Uterus (tissue), 4 donors: ENCODE measurements around the gene RGL1. TPM values are rescaled to one million over a fixed set of nuclear protein-coding genes. Genes with fewer than 3 reads are reported as not detected.

Experiments used
- DNase-seq, 2 donors: peaks; one replicate each; pipeline ENCODE4 v3.0.0-alpha.2; 2019 to 2020
- H3K27ac ChIP-seq, 2 donors: fragments of 200-600 bp; sonication (generic); 1 replicate in 1 of 2; 2 replicates in 1 of 2; pipeline ENCODE4 v1.5.1; 2016 to 2018
- H3K27me3 ChIP-seq, 2 donors: fragments of 200-600 bp; sonication (generic); one replicate each; pipeline ENCODE4 v1.5.1; 2018 to 2019; ENCODE audit warnings: control low read depth in 1 of 2
- H3K36me3 ChIP-seq, 2 donors: fragments of 200-600 bp; sonication (generic); one replicate each; pipeline ENCODE4 v1.5.1; 2019; ENCODE audit warnings: control low read depth in 1 of 2
- H3K4me1 ChIP-seq, 2 donors: fragments of 200-600 bp; sonication (generic); one replicate each; pipeline ENCODE4 v1.5.1; 2018 to 2019; ENCODE audit warnings: control low read depth in 1 of 2
- H3K4me3 ChIP-seq, 2 donors: fragments of 200-600 bp; sonication (generic); 1 replicate in 1 of 2; 2 replicates in 1 of 2; pipeline ENCODE4 v1.5.1; 2018 to 2019; ENCODE audit warnings: mild to moderate bottlenecking in 1 of 2
- H3K9me3 ChIP-seq, 2 donors: fragments of 200-600 bp; sonication (generic); one replicate each; pipeline ENCODE4 v1.5.1; 2019; ENCODE audit warnings: control low read depth in 1 of 2
- CTCF ChIP-seq, 4 experiments: fragments of 200-600 bp in 2 of 4; fragments of 450-650 bp in 2 of 4; sonication (generic) in 2 of 4; IDR thresholded peaks; one replicate each; pipeline ENCODE4 v1.5.1; 2016 to 2019; ENCODE audit warnings: antibody characterized with exemption in 4 of 4, mild to moderate bottlenecking in 2 of 4, moderate library complexity in 1 of 4
- POLR2A ChIP-seq, 2 donors: fragments of 450-650 bp; IDR thresholded peaks; one replicate each; pipeline ENCODE4 v1.6.1; 2016; ENCODE audit warnings: antibody characterized with exemption in 2 of 2, mild to moderate bottlenecking in 1 of 2, moderate library complexity in 1 of 2
- intact Hi-C: fragments of 100-400 bp; cut with DNase I; formaldehyde crosslinking; loops from one replicate; pipeline ENCODE4 v1.15.1; 2023; ENCODE audit warnings: low total_unique reads
- total RNA-seq, 4 donors: library from RNA; depleted of rRNA in 3 of 4; stranded (reverse); fragments of >200 nt in 3 of 4; gene quantifications; one replicate each; pipeline versions ENCODE4 v1.1.0 to v1.2.4, GENCODE V29; 2014 to 2023
- donor health status: DM: yes; HTN: yes; CAD: no.

The RGL1 gene
- total RNA-seq, 4 donors from 2014 or later: 6.9 to 92.9 (median 16.3) TPM

- Histone ChIP-seq H3K27ac (no peak overlapping the region), H3K27me3 (no peaks in the 10 kb centered on the region), H3K9me3 (no peaks in the 10 kb centered on the region), H3K4me1 (peaks cover 0 to 5% of the 10 kb centered on the region in 2 donors), H3K4me3 (no peak overlapping the region), H3K36me3 (no peaks in the 10 kb centered on the region)
- DNase-seq: no peak
- intact Hi-C loops: no loop called here
- TF ChIP-seq CTCF (IDR thresholded peaks at IDR 0.05): no peak
- no peak for TF ChIP-seq POLR2A (IDR thresholded peaks at IDR 0.05)
Measured at GRCh38 chr1:183830389-183830788, 25.5 kb downstream of the RGL1 start.

- no peak for DNase-seq
- Histone ChIP-seq H3K4me3 (no peak overlapping the region), H3K27ac (no peak overlapping the region), H3K27me3 (no peaks in the 10 kb centered on the region), H3K9me3 (no peaks in the 10 kb centered on the region), H3K4me1 (peaks cover 0 to 5% of the 10 kb centered on the region in 2 donors), H3K36me3 (no peaks in the 10 kb centered on the region)
- TF ChIP-seq POLR2A (IDR thresholded peaks at IDR 0.05) (no peak), CTCF (IDR thresholded peaks at IDR 0.05) (no peak)
- intact Hi-C loops: no loop called here
Measured at GRCh38 chr1:183831311-183831710, 26.4 kb downstream of the RGL1 start.

- Histone ChIP-seq H3K27me3 (no peaks in the 10 kb centered on the region), H3K27ac (no peak overlapping the region), H3K9me3 (no peaks in the 10 kb centered on the region), H3K4me3 (no peak overlapping the region), H3K36me3 (no peaks in the 10 kb centered on the region), H3K4me1 (peaks cover 0 to 9% of the 10 kb centered on the region in 2 donors)
- DNase-seq: no peak
- TF ChIP-seq POLR2A (IDR thresholded peaks at IDR 0.05): no peak
- no peak for TF ChIP-seq CTCF (IDR thresholded peaks at IDR 0.05)
- intact Hi-C loops: no loop called here
Measured at GRCh38 chr1:183832459-183832858, 27.5 kb downstream of the RGL1 start.

- H3K4me3 ChIP-seq: no peak overlapping the region
Measured at GRCh38 chr1:183834568-183834967, 29.6 kb downstream of the RGL1 start.

GRCh38 chr1:183836598-183836997, 31.7 kb downstream of the RGL1 start:
- TF ChIP-seq POLR2A (IDR thresholded peaks at IDR 0.05): no peak
- no peak overlapping the region for H3K27ac ChIP-seq
- H3K4me1 ChIP-seq: peaks cover 0 to 9% of the 10 kb centered on the region in 2 donors
- H3K27me3 ChIP-seq: no peaks in the 10 kb centered on the region
- H3K4me3 ChIP-seq: no peak overlapping the region
- no peaks in the 10 kb centered on the region for H3K36me3 ChIP-seq
- no peak for DNase-seq
- intact Hi-C loops: no loop called here
- H3K9me3 ChIP-seq: no peaks in the 10 kb centered on the region

More at GRCh38 chr1:183834568-183834967, 29.6 kb downstream of the RGL1 start:
- no peak for TF ChIP-seq CTCF (IDR thresholded peaks at IDR 0.05)
- no peak for TF ChIP-seq POLR2A (IDR thresholded peaks at IDR 0.05)
- Histone ChIP-seq H3K36me3 (no peaks in the 10 kb centered on the region), H3K4me1 (peaks cover 0 to 9% of the 10 kb centered on the region in 2 donors), H3K9me3 (no peaks in the 10 kb centered on the region), H3K27me3 (no peaks in the 10 kb centered on the region), H3K27ac (no peak overlapping the region)
- intact Hi-C loops: no loop called here
- peak in 1 of 2 donors; percentile 39 for DNase-seq

- Histone ChIP-seq H3K27ac (no peak overlapping the region), H3K4me1 (peaks cover 0 to 9% of the 10 kb centered on the region in 2 donors), H3K9me3 (no peaks in the 10 kb centered on the region), H3K4me3 (no peak overlapping the region), H3K36me3 (no peaks in the 10 kb centered on the region), H3K27me3 (no peaks in the 10 kb centered on the region)
- no peak for DNase-seq
- intact Hi-C loops: no loop called here
- TF ChIP-seq CTCF (IDR thresholded peaks at IDR 0.05) (no peak), POLR2A (IDR thresholded peaks at IDR 0.05) (no peak)
Measured at GRCh38 chr1:183837062-183837461, 32.1 kb downstream of the RGL1 start.
